Ectodermal cell (in vitro differentiated cells): ENCODE data around the gene CEP192.
"Not testable (repeated sequence)": the region's sequence is repeated elsewhere in the genome, so short reads cannot be mapped to it uniquely, and the experiment has no call there.

ENCODE experiments used
- H3K27ac ChIP-seq: 2 replicates; pipeline ENCODE4 v1.7.0; 2013; ENCODE audit warnings: mild to moderate bottlenecking, low read depth, low read length; ENCODE audit not compliant: insufficient read depth, poor library complexity, severe bottlenecking
- H3K27me3 ChIP-seq: 2 replicates; pipeline ENCODE4 v1.7.0; 2013; ENCODE audit warnings: mild to moderate bottlenecking, low read length; ENCODE audit not compliant: insufficient read depth, control insufficient read depth, poor library complexity, severe bottlenecking
- H3K36me3 ChIP-seq: one replicate; pipeline ENCODE4 v1.7.0; 2013; ENCODE audit warnings: low read length; ENCODE audit not compliant: control insufficient read depth, insufficient read depth
- H3K4me1 ChIP-seq: one replicate; pipeline ENCODE4 v1.7.0; 2013; ENCODE audit warnings: low read length; ENCODE audit not compliant: control insufficient read depth, insufficient read depth
- H3K4me3 ChIP-seq: 2 replicates; pipeline ENCODE4 v1.7.0; 2013; ENCODE audit warnings: low read depth, low read length, control low read depth; ENCODE audit not compliant: insufficient read depth
- H3K9me3 ChIP-seq: 2 replicates; pipeline ENCODE4 v1.7.0; 2013; ENCODE audit warnings: mild to moderate bottlenecking, low read length, moderate library complexity; ENCODE audit not compliant: control insufficient read depth
- WGBS, 2 experiments: methylation state at CpG; one replicate each; pipeline ENCODE4 v1.1.7; 2013; ENCODE audit warnings: missing lambda C conversion rate in 2 of 2; 5-methylcytosine and 5-hydroxymethylcytosine counted together

CEP192 gene

GRCh38 chr18:12960853-12961397 lies 30.2 kb upstream of the CEP192 start:
- H3K4me3 ChIP-seq, result no peak overlapping the region
- no peaks in the 10 kb centered on the region for H3K27me3 ChIP-seq
- no peak overlapping the region for H3K27ac ChIP-seq
- peaks cover 21% of the 10 kb centered on the region for H3K36me3 ChIP-seq
- 97% methylated on average over 6 of the region's 6 CpGs for WGBS, 2 experiments
- no peaks in the 10 kb centered on the region for H3K9me3 ChIP-seq
- no peaks in the 10 kb centered on the region for H3K4me1 ChIP-seq

GRCh38 chr18:12963069-12963468 lies 28.1 kb upstream of the CEP192 start:
- H3K4me1 ChIP-seq, result no peaks in the 10 kb centered on the region
- H3K9me3 ChIP-seq, result no peaks in the 10 kb centered on the region
- 95 to 100% methylated on average over 1 of the region's 1 CpG for WGBS, 2 experiments
- H3K36me3 ChIP-seq, result peaks cover 25% of the 10 kb centered on the region
- H3K27me3 ChIP-seq, result no peaks in the 10 kb centered on the region
- no peak overlapping the region for H3K27ac ChIP-seq
- H3K4me3 ChIP-seq, result no peak overlapping the region

DNA sequence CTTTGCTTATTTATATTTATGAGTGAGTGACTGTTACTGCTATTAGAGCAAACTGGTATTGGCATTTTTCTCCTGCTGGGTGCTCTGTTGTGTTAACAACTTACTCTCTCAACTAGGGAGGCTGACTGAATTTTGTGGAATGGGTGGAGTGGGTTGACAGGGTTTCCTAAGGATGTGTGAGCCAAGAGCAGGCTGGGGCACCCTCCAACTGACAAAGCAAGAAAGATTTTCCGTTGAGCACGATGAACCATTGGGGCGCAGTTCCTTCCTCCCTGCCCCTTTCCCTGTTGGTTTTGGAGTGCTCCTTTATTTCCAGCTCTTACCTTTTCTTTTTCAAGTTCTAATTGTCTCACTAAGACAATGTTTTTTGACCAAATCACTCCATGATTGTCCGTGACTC lies 23.0 kb upstream of the CEP192 start:
- Histone ChIP-seq H3K4me3 (no peak overlapping the region), H3K4me1 (no peaks in the 10 kb centered on the region), H3K9me3 (no peaks in the 10 kb centered on the region), H3K27ac (no peak overlapping the region), H3K27me3 (no peaks in the 10 kb centered on the region), H3K36me3 (peaks cover 41% of the 10 kb centered on the region)
- WGBS, 2 experiments, result 86 to 94% methylated on average over 3 to 4 of the region's 4 CpGs

DNA sequence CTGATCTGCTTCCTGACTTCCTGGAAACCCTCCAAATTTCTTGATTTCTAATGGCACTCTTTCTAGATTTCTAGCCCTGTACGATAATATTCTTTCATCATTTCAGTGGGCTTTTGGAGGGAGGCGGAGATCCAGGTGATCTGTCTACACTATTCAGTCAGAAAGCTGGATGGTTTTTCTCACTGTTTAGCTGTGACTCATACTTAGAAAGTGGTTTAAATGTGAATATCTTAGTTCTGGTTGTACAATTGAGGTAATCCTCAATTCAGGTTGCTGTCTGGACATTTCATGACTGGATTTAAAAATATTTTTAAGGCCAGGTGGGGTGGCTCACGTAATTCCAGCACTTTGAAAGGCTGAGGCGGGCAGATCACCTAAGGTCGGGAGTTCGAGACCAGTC lies 22.5 kb upstream of the CEP192 start:
- Histone ChIP-seq H3K27me3 (no peaks in the 10 kb centered on the region), H3K4me3 (no peak overlapping the region), H3K36me3 (peaks cover 36% of the 10 kb centered on the region), H3K27ac (no peak overlapping the region), H3K4me1 (no peaks in the 10 kb centered on the region), H3K9me3 (no peaks in the 10 kb centered on the region)
- 91 to 99% methylated on average over 6 of the region's 6 CpGs for WGBS, 2 experiments

DNA sequence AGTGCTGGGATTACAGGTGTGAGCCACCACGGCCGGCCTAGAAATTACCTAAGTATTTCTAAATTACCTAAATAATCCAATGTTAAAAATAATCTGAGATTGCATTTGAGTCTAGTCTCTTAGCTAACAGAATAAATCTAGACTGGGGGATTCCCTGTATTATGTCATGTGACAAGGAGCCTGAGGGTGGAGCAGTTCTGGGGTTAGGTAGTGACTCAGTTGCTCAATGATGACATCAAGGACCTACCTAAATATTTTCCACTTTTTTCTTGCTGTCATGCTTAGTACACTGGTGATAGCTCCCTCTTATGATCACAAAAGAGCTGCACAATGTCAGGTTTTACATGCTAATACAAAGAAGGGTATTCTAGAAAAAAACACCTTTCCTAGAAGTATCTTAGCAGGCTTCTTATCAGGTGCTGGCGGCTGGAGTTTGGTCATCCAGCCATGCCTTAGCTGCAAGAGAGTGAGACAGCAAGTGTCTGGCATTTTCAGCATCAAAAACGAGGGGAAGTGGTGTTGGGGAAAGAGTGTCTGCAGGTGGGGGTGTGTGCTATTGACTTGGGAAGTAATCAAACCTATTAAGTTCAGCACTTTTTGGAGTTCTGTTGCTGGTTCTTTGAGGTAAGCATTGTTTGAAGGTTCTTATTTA lies 17.5 kb upstream of the CEP192 start:
- H3K27ac ChIP-seq, result no peak overlapping the region
- no peaks in the 10 kb centered on the region for H3K27me3 ChIP-seq
- no peaks in the 10 kb centered on the region for H3K9me3 ChIP-seq
- H3K4me3 ChIP-seq, result no peak overlapping the region
- H3K36me3 ChIP-seq, result peaks cover 30% of the 10 kb centered on the region
- H3K4me1 ChIP-seq, result no peaks in the 10 kb centered on the region
- 78 to 91% methylated on average over 2 to 4 of the region's 4 CpGs for WGBS, 2 experiments

DNA sequence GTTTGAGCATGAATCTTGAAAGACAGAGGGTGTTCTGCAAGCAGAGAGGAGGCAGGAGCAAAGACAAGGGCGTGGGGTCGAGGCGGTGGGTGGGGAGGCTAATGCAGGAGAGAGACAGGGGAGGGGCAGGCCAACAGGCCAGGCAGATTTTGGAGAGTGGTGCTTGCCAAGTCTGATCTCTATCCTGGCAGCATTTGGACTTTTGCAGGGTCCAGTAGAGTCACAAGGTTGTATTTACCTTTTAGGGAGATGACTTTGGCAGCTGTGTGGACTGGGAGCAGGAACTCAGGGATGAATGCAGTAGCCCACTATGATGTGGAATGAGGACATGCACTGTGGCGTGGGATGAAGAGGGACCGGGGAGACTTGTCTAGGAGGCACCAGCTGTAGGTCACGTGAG lies 15.7 kb upstream of the CEP192 start:
- Histone ChIP-seq H3K27ac (no peak overlapping the region), H3K36me3 (peaks cover 30% of the 10 kb centered on the region), H3K4me3 (no peak overlapping the region), H3K27me3 (no peaks in the 10 kb centered on the region), H3K9me3 (no peaks in the 10 kb centered on the region), H3K4me1 (no peaks in the 10 kb centered on the region)
- WGBS, 2 experiments, result 96 to 97% methylated on average over 6 of the region's 6 CpGs

DNA sequence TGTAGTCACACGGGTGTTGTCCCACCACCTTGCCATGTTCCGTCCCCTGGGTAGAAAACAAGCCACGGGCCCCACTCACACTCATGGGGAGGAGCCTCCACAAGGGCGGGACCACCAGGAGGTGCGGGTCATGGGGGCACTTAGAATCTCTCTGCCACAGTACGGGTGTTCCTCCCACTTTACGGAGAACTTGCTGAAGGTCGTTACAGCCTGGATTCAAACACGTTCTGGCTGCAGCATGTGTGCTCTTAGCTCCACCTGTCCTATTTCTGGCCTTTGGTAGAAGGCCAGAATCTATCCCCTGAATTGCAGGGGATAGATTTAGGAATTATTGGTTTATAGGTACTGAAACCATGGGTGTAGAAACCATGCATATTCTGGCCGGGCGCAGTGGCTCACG lies 14.9 kb upstream of the CEP192 start:
- Histone ChIP-seq H3K4me3 (no peak overlapping the region), H3K36me3 (peaks cover 27% of the 10 kb centered on the region), H3K4me1 (no peaks in the 10 kb centered on the region), H3K27ac (no peak overlapping the region), H3K27me3 (no peaks in the 10 kb centered on the region), H3K9me3 (no peaks in the 10 kb centered on the region)
- 89 to 90% methylated on average over 12 of the region's 12 CpGs for WGBS, 2 experiments

DNA sequence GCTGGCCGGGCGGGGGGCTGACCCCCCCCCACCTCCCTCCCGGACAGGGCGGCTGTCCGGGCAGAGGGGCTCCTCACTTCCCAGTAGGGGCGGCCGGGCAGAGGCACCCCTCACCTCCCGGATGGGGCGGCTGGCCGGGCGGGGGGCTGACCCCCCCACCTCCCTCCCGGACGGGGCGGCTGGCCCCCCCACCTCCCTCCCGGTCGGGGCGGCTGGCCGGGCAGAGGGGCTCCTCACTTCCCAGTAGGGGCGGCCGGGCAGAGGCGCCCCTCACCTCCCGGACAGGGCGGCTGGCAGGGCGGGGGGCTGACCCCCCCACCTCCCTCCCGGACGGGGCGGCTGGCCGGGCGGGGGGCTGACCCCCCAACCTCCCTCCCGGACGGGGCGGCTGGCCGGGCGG lies 11.1 kb upstream of the CEP192 start:
- not testable (repeated sequence) for H3K27ac ChIP-seq, H3K9me3 ChIP-seq, H3K4me1 ChIP-seq, H3K4me3 ChIP-seq, H3K27me3 ChIP-seq
- 93 to 95% methylated on average over 12 to 26 of the region's 34 CpGs for whole genome bisulfite sequencing, 2 experiments
- H3K36me3 ChIP-seq, result peaks cover 13% of the 10 kb centered on the region

DNA sequence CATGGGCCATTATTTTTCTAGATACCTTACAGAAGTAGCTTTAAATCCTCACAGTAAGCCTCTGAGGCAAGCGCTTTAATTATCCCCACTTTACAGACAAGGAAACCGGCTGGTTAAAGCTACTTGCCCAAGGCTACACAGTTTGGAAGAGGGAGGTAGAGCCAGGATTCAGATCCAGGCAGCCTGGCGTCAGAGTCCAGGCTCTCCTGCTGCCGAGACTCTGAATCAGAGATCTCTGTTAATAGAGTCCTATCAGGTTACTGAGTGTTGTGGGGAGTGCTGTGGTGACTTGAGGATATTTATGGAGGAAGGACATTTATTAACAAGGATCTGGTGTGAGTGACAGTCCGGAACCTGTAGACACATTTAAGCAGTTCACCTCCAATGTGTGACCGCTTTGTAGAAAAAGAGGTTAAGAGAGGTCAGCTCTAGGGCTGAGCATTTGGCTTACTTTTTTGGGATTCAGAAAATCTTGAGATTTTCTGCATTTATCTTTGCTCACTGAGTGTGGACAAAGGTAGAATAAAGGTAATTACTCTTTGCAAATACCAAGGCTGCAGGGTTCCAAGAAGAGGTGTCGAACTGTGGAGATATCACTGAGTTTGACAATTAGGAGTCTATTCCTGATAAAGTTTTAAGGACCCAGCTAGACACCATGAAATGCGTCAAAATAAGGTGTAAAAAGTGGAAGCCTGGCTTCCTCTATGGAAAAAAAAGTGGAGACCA lies 1.6 kb upstream of the CEP192 start:
- no peaks in the 10 kb centered on the region for H3K27me3 ChIP-seq
- H3K27ac ChIP-seq, result no peak overlapping the region
- no peaks in the 10 kb centered on the region for H3K9me3 ChIP-seq
- no peaks in the 10 kb centered on the region for H3K36me3 ChIP-seq
- peaks cover 18% of the 10 kb centered on the region for H3K4me1 ChIP-seq
- WGBS, 2 experiments, result 90 to 94% methylated on average over 8 of the region's 8 CpGs
- H3K4me3 ChIP-seq, result no peak overlapping the region

- Histone ChIP-seq H3K36me3 (no peaks in the 10 kb centered on the region), H3K4me3 (peak overlapping the region; percentile 85), H3K9me3 (no peaks in the 10 kb centered on the region), H3K4me1 (peaks cover 18% of the 10 kb centered on the region), H3K27me3 (no peaks in the 10 kb centered on the region), H3K27ac (no peak overlapping the region)
- WGBS, 2 experiments, result 84 to 88% methylated on average over 2 of the region's 2 CpGs
These were observed 1.1 kb upstream of the CEP192 start for GRCh38 chr18:12990123-12990475.
